Measurements from ENCODE around the gene SLC6A6.
A peak's percentile ranks its signal among the peaks of the same experiment; 100 is the strongest.

SLC6A6 gene

GRCh38 chr3:14522129-14522691 lies 119.8 kb downstream of the SLC6A6 start:
- no peak for DNase-seq
- H4K8ac ChIP-seq (ENCODE audit: low read depth, low read length), result no peak overlapping the region
- no CpG with 5 or more reads among the region's 16 CpGs for WGBS (ENCODE audit: extremely low coverage, insufficient coverage, insufficient read length)
- H3K9me3 ChIP-seq (ENCODE audit: insufficient read depth, low read depth, low read length), result no peaks in the 10 kb centered on the region
- H3K4me1 ChIP-seq (ENCODE audit: control insufficient read depth in 1 of 2, insufficient read depth in 2 of 2, low read length in 2 of 2), result peaks cover 6 to 12% of the 10 kb centered on the region in 2 experiments
- H4K91ac ChIP-seq (ENCODE audit: low read depth, low read length), result no peak overlapping the region
- H2BK5ac ChIP-seq (ENCODE audit: low read depth, low read length, poor library complexity), result no peak overlapping the region
- no peak overlapping the region for H3K4me2 ChIP-seq (ENCODE audit: low read length)
- H4K12ac ChIP-seq (ENCODE audit: low read depth, low read length), result no peak overlapping the region
- no peak overlapping the region for H3K18ac ChIP-seq (ENCODE audit: low read length)
- H3K9ac ChIP-seq (ENCODE audit: low read length), result no peak overlapping the region
- no peak overlapping the region for H2BK12ac ChIP-seq (ENCODE audit: low read length)
- H3K79me2 ChIP-seq (ENCODE audit: control insufficient read depth, insufficient read depth, low read length, poor library complexity), result no peaks in the 10 kb centered on the region
- no peak overlapping the region for H3K27ac ChIP-seq (ENCODE audit: low read depth, low read length)
- no peak overlapping the region for H3K14ac ChIP-seq (ENCODE audit: low read length)
- H3K79me1 ChIP-seq (ENCODE audit: low read length), result no peaks in the 10 kb centered on the region
- H3K4me3 ChIP-seq (ENCODE audit: low read depth, low read length), result no peak overlapping the region
- H2AK5ac ChIP-seq (ENCODE audit: low read length), result no peak overlapping the region
- no peak overlapping the region for H2BK120ac ChIP-seq (ENCODE audit: insufficient read depth, low read length, poor library complexity)
- no peak overlapping the region for H3K23ac ChIP-seq (ENCODE audit: low read length)
- no peaks in the 10 kb centered on the region for H3K36me3 ChIP-seq (ENCODE audit: control insufficient read depth in 1 of 2, insufficient read depth in 2 of 2, low read length in 2 of 2)
- no peaks in the 10 kb centered on the region for H3K27me3 ChIP-seq (ENCODE audit: insufficient read depth, low read length)
- no peak overlapping the region for H3K4ac ChIP-seq (ENCODE audit: low read depth, low read length)
- H2AFZ ChIP-seq (ENCODE audit: insufficient read depth, low read length, poor library complexity), result no peak overlapping the region

- no peak overlapping the region for H2AFZ ChIP-seq (ENCODE audit: insufficient read depth, low read length, poor library complexity)
- H4K12ac ChIP-seq (ENCODE audit: low read depth, low read length), result no peak overlapping the region
- no peak overlapping the region for H2BK5ac ChIP-seq (ENCODE audit: low read depth, low read length, poor library complexity)
- H3K79me2 ChIP-seq (ENCODE audit: control insufficient read depth, insufficient read depth, low read length, poor library complexity), result no peaks in the 10 kb centered on the region
- H3K14ac ChIP-seq (ENCODE audit: low read length), result no peak overlapping the region
- H3K4me3 ChIP-seq (ENCODE audit: low read depth, low read length), result no peak overlapping the region
- H3K36me3 ChIP-seq (ENCODE audit: control insufficient read depth in 1 of 2, insufficient read depth in 2 of 2, low read length in 2 of 2), result no peaks in the 10 kb centered on the region
- no peak overlapping the region for H3K9ac ChIP-seq (ENCODE audit: low read length)
- no peak overlapping the region for H3K23ac ChIP-seq (ENCODE audit: low read length)
- H4K91ac ChIP-seq (ENCODE audit: low read depth, low read length), result no peak overlapping the region
- no peaks in the 10 kb centered on the region for H3K27me3 ChIP-seq (ENCODE audit: insufficient read depth, low read length)
- no peak overlapping the region for H4K8ac ChIP-seq (ENCODE audit: low read depth, low read length)
- DNase-seq, result no peak
- H3K4me2 ChIP-seq (ENCODE audit: low read length), result no peak overlapping the region
- H3K27ac ChIP-seq (ENCODE audit: low read depth, low read length), result no peak overlapping the region
- H2AK5ac ChIP-seq (ENCODE audit: low read length), result no peak overlapping the region
- H3K9me3 ChIP-seq (ENCODE audit: insufficient read depth, low read depth, low read length), result no peaks in the 10 kb centered on the region
- H2BK120ac ChIP-seq (ENCODE audit: insufficient read depth, low read length, poor library complexity), result no peak overlapping the region
- no peaks in the 10 kb centered on the region for H3K79me1 ChIP-seq (ENCODE audit: low read length)
- peaks cover 6 to 12% of the 10 kb centered on the region in 2 experiments for H3K4me1 ChIP-seq (ENCODE audit: control insufficient read depth in 1 of 2, insufficient read depth in 2 of 2, low read length in 2 of 2)
- no peak overlapping the region for H3K4ac ChIP-seq (ENCODE audit: low read depth, low read length)
- H3K18ac ChIP-seq (ENCODE audit: low read length), result no peak overlapping the region
- no CpG with 5 or more reads among the region's 12 CpGs for WGBS (ENCODE audit: extremely low coverage, insufficient coverage, insufficient read length)
- H2BK12ac ChIP-seq (ENCODE audit: low read length), result no peak overlapping the region
Observed at GRCh38 chr3:14522768-14523167, 120.4 kb downstream of the SLC6A6 start.

GRCh38 chr3:14523792-14524191 lies 121.4 kb downstream of the SLC6A6 start:
- Histone ChIP-seq H4K91ac (ENCODE audit: low read depth, low read length) (no peak overlapping the region), H3K4me3 (ENCODE audit: low read depth, low read length) (no peak overlapping the region), H3K9me3 (ENCODE audit: insufficient read depth, low read depth, low read length) (no peaks in the 10 kb centered on the region), H3K4me2 (ENCODE audit: low read length) (no peak overlapping the region), H3K4ac (ENCODE audit: low read depth, low read length) (no peak overlapping the region), H2BK12ac (ENCODE audit: low read length) (no peak overlapping the region), H4K12ac (ENCODE audit: low read depth, low read length) (no peak overlapping the region), H3K79me1 (ENCODE audit: low read length) (no peaks in the 10 kb centered on the region), H3K18ac (ENCODE audit: low read length) (no peak overlapping the region), H3K27ac (ENCODE audit: low read depth, low read length) (no peak overlapping the region), H3K4me1 (ENCODE audit: control insufficient read depth in 1 of 2, insufficient read depth in 2 of 2, low read length in 2 of 2) (peaks cover 6 to 12% of the 10 kb centered on the region in 2 experiments), H3K79me2 (ENCODE audit: control insufficient read depth, insufficient read depth, low read length, poor library complexity) (no peaks in the 10 kb centered on the region), H2BK120ac (ENCODE audit: insufficient read depth, low read length, poor library complexity) (no peak overlapping the region), H3K9ac (ENCODE audit: low read length) (no peak overlapping the region), H3K27me3 (ENCODE audit: insufficient read depth, low read length) (no peaks in the 10 kb centered on the region), H2AK5ac (ENCODE audit: low read length) (no peak overlapping the region), H3K36me3 (ENCODE audit: control insufficient read depth in 1 of 2, insufficient read depth in 2 of 2, low read length in 2 of 2) (no peaks in the 10 kb centered on the region), H2BK5ac (ENCODE audit: low read depth, low read length, poor library complexity) (no peak overlapping the region), H2AFZ (ENCODE audit: insufficient read depth, low read length, poor library complexity) (no peak overlapping the region), H3K23ac (ENCODE audit: low read length) (no peak overlapping the region), H3K14ac (ENCODE audit: low read length) (no peak overlapping the region), H4K8ac (ENCODE audit: low read depth, low read length) (no peak overlapping the region)
- peak; percentile 43 to 78 for DNase-seq
- no CpG with 5 or more reads among the region's 7 CpGs for WGBS (ENCODE audit: extremely low coverage, insufficient coverage, insufficient read length)

GRCh38 chr3:14524311-14524711 lies 121.9 kb downstream of the SLC6A6 start:
- Histone ChIP-seq H3K4me1 (ENCODE audit: control insufficient read depth in 1 of 2, insufficient read depth in 2 of 2, low read length in 2 of 2) (peaks cover 6 to 12% of the 10 kb centered on the region in 2 experiments), H3K18ac (ENCODE audit: low read length) (no peak overlapping the region), H2BK5ac (ENCODE audit: low read depth, low read length, poor library complexity) (no peak overlapping the region), H3K23ac (ENCODE audit: low read length) (no peak overlapping the region), H3K27ac (ENCODE audit: low read depth, low read length) (no peak overlapping the region), H3K27me3 (ENCODE audit: insufficient read depth, low read length) (no peaks in the 10 kb centered on the region), H2AK5ac (ENCODE audit: low read length) (no peak overlapping the region), H3K9ac (ENCODE audit: low read length) (no peak overlapping the region), H3K36me3 (ENCODE audit: control insufficient read depth in 1 of 2, insufficient read depth in 2 of 2, low read length in 2 of 2) (no peaks in the 10 kb centered on the region), H2BK120ac (ENCODE audit: insufficient read depth, low read length, poor library complexity) (no peak overlapping the region), H4K12ac (ENCODE audit: low read depth, low read length) (no peak overlapping the region), H3K14ac (ENCODE audit: low read length) (no peak overlapping the region), H4K8ac (ENCODE audit: low read depth, low read length) (no peak overlapping the region), H3K4me2 (ENCODE audit: low read length) (no peak overlapping the region), H2BK12ac (ENCODE audit: low read length) (no peak overlapping the region), H4K91ac (ENCODE audit: low read depth, low read length) (no peak overlapping the region), H2AFZ (ENCODE audit: insufficient read depth, low read length, poor library complexity) (no peak overlapping the region), H3K4me3 (ENCODE audit: low read depth, low read length) (no peak overlapping the region), H3K4ac (ENCODE audit: low read depth, low read length) (no peak overlapping the region), H3K9me3 (ENCODE audit: insufficient read depth, low read depth, low read length) (no peaks in the 10 kb centered on the region), H3K79me2 (ENCODE audit: control insufficient read depth, insufficient read depth, low read length, poor library complexity) (no peaks in the 10 kb centered on the region), H3K79me1 (ENCODE audit: low read length) (no peaks in the 10 kb centered on the region)
- no CpG with 5 or more reads among the region's 14 CpGs for WGBS (ENCODE audit: extremely low coverage, insufficient coverage, insufficient read length)
- peak in 1 of 2 donors; percentile 56 for DNase-seq
